ENCODE measurements around the gene KCNH1. TPM values are rescaled to one million over a fixed set of nuclear protein-coding genes. Genes with fewer than 3 reads are reported as not detected.
A peak's percentile ranks its signal among the peaks of the same experiment; 100 is the strongest.

Gene KCNH1
- total RNA-seq, 1 donor from 2014 or later, result 15.5 TPM

DNA sequence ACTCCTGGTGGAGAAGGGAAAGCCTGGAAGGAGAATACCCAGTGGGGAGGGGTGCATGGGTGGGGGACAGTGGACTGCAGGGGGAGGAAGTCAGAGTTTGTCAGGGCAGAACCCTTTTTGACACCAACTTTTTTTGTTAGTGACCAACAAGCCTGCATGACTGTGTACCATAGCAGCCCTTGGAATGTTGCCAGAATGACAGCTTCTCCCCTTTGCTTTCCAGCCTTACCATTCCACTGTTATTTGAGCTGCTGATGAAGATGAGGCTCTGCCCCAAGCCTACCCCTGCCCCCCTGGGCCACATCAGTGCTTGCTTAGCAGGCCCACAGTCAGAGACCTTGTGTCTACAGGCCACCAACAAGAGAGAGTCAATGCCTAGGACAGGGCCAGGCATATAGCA, 464.0 kb downstream of the KCNH1 start:
- Histone ChIP-seq H3K27ac (ENCODE audit: low read depth, low read length) (no peak overlapping the region), H3K9me3 (ENCODE audit: insufficient read depth, low read depth, low read length) (no peaks in the 10 kb centered on the region), H3K4me2 (ENCODE audit: low read length) (no peak overlapping the region), H3K27me3 (ENCODE audit: insufficient read depth, low read length) (no peaks in the 10 kb centered on the region), H3K36me3 (ENCODE audit: insufficient read depth, low read length) (no peaks in the 10 kb centered on the region), H3K4me1 (ENCODE audit: insufficient read depth, low read length) (no peaks in the 10 kb centered on the region), H4K20me1 (ENCODE audit: insufficient read depth, low read length) (no peaks in the 10 kb centered on the region), H3K9ac (ENCODE audit: low read length) (no peak overlapping the region), H3K4me3 (ENCODE audit: insufficient read depth, low read depth, low read length) (no peak overlapping the region), H2AFZ (ENCODE audit: low read depth, low read length) (no peak overlapping the region), H3K79me2 (ENCODE audit: insufficient read depth, low read length) (no peaks in the 10 kb centered on the region)
- Mint-ChIP-seq H3K27me3 (ENCODE audit: low read depth, unreplicated experiment) (no peaks in the 10 kb centered on the region), H3K4me1 (ENCODE audit: low read depth, unreplicated experiment) (peaks cover 7% of the 10 kb centered on the region), H3K36me3 (ENCODE audit: low read depth, unreplicated experiment) (peaks cover 4% of the 10 kb centered on the region), H3K4me3 (ENCODE audit: unreplicated experiment) (no peak overlapping the region), H3K9me3 (ENCODE audit: unreplicated experiment) (no peaks in the 10 kb centered on the region), H3K27ac (ENCODE audit: unreplicated experiment) (no peak overlapping the region)
- TF ChIP-seq CTCF (IDR thresholded peaks at IDR 0.05; ENCODE audit: insufficient read depth, low read depth, low read length) (no peak), EZH2 (IDR thresholded peaks at IDR 0.05; ENCODE audit: insufficient read depth, low read length) (no peak)
- FAIRE-seq (no peak), DNase-seq (ENCODE audit: low read depth) (no peak)

GRCh38 chr1:210663730-210664573, 470.0 kb downstream of the KCNH1 start:
- Histone ChIP-seq H3K79me2 (ENCODE audit: insufficient read depth, low read length) (no peaks in the 10 kb centered on the region), H3K36me3 (ENCODE audit: insufficient read depth, low read length) (no peaks in the 10 kb centered on the region), H3K9ac (ENCODE audit: low read length) (no peak overlapping the region), H3K27ac (ENCODE audit: low read depth, low read length) (no peak overlapping the region), H3K27me3 (ENCODE audit: insufficient read depth, low read length) (no peaks in the 10 kb centered on the region), H3K4me1 (ENCODE audit: insufficient read depth, low read length) (no peaks in the 10 kb centered on the region), H4K20me1 (ENCODE audit: insufficient read depth, low read length) (no peaks in the 10 kb centered on the region), H3K4me2 (ENCODE audit: low read length) (no peak overlapping the region), H2AFZ (ENCODE audit: low read depth, low read length) (no peak overlapping the region), H3K9me3 (ENCODE audit: insufficient read depth, low read depth, low read length) (no peaks in the 10 kb centered on the region), H3K4me3 (ENCODE audit: insufficient read depth, low read depth, low read length) (no peak overlapping the region)
- no peak for TF ChIP-seq CTCF (IDR thresholded peaks at IDR 0.05; ENCODE audit: insufficient read depth, low read depth, low read length)
- no peaks in the 10 kb centered on the region for H3K4me1 Mint-ChIP-seq (ENCODE audit: low read depth, unreplicated experiment)
- H3K27ac Mint-ChIP-seq (ENCODE audit: unreplicated experiment), result no peak overlapping the region
- DNase-seq (ENCODE audit: low read depth), result peak; percentile 44
- H3K9me3 Mint-ChIP-seq (ENCODE audit: unreplicated experiment), result peaks cover 8% of the 10 kb centered on the region
- no peak overlapping the region for H3K4me3 Mint-ChIP-seq (ENCODE audit: unreplicated experiment)
- FAIRE-seq, result no peak
- H3K27me3 Mint-ChIP-seq (ENCODE audit: low read depth, unreplicated experiment), result peaks cover 13% of the 10 kb centered on the region
- peaks cover 3% of the 10 kb centered on the region for H3K36me3 Mint-ChIP-seq (ENCODE audit: low read depth, unreplicated experiment)

All from astrocyte (in vitro differentiated cells and primary cell).